GM12874 (cell line): ENCODE measurements around the gene ZFHX3.

Source experiments
- TF ChIP-seq, protein P1 (sequence below): IDR thresholded peaks from 2 replicates; pipeline ENCODE4 v1.5.1; 2011; ENCODE audit warnings: low read depth, mild to moderate bottlenecking, control low read depth, low read length, moderate library complexity; ENCODE audit not compliant: insufficient read depth

The ZFHX3 gene

DNA sequence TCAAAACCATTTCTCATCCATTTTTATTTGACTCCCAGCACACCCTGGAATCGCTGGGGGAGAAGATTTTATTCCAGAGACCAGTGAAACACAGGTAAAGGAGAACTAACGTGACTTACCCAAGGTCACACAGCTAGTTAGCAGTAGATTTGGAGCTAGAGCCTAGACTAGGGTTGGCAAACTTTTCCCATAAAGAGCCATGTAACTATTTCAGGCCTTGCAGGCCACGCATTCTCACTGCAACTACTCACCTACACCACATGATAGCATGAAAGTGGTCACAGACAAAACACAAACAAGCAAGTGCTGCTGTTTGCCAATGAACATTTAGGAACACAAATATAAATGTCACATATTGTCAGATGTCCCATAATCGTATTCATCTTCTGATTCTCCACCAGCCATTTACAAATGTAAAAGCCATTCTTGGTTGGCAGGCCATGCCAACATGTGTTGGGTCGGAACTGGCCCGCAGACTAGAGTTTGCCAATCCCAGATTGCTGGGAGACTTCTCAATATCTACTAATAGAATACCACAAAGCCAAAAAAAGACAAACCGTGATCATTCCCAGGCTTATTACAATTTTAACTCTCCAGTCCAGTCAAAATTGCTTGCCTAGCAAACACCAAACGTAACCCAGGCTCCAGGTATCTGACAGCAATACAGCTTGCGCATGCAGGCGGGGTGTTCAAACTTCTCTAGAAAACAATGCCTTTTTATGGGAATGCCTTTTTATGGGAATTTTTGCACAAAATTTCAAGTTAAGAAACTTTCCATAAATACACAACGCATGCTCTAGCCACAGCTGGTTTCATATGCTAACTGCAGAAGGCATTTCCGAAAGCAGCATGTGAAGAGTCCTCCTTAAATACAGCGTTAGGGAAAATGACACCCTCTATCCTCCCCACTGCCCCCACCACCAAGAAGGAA lies 20.9 kb downstream of the ZFHX3 start:
- TF ChIP-seq, protein P1, sequence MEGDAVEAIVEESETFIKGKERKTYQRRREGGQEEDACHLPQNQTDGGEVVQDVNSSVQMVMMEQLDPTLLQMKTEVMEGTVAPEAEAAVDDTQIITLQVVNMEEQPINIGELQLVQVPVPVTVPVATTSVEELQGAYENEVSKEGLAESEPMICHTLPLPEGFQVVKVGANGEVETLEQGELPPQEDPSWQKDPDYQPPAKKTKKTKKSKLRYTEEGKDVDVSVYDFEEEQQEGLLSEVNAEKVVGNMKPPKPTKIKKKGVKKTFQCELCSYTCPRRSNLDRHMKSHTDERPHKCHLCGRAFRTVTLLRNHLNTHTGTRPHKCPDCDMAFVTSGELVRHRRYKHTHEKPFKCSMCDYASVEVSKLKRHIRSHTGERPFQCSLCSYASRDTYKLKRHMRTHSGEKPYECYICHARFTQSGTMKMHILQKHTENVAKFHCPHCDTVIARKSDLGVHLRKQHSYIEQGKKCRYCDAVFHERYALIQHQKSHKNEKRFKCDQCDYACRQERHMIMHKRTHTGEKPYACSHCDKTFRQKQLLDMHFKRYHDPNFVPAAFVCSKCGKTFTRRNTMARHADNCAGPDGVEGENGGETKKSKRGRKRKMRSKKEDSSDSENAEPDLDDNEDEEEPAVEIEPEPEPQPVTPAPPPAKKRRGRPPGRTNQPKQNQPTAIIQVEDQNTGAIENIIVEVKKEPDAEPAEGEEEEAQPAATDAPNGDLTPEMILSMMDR, result no peak

DNA sequence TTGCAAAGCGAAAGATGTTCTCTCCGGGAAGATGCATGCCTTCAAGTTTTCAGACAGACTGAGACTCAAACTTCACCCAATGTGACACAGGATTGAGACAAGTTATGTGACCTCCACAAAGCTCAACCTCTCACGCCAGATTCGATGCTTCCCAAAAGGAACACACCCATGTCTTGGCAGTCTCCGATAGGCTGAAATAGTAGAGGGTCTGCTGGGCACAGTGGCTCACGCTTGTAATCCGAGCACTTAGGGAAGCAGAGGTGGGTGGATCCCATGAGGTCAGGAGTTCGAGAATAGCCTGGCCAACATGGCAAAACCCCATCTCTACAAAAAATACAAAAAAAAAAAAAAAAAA lies 22.1 kb downstream of the ZFHX3 start:
- TF ChIP-seq, protein P1, result no peak

DNA sequence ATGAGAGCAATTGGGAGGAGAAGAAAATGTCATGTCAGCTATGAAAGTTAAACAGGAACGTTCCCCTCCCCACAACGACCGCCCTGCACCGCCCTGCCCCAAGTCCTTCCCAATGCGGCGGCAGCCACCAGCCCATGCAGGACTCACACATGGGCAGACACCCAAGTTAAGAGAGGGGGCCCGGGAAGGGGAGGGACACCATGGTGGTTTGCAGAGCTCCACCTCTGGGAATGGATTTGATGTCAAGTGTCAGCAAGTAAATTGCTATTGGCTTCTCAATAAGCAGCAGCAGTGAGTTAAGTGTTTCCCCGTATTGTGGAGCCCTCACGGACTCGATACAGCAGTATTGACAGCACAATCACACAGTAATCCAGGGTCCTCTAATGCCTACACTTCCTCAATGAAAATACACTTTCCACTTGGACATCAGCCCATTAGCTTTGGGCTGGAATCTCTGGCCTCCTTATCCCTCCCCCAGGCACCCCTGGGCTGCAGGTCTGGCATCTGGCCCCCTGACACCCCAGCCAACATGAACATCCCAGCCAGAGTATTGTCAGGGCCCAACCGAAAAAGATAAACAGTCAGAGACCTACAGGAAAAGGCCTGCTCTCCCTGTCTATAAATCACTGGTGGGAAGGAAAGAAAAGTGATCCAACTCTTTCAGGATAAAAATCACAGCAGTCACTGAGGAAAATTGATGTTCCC lies 22.6 kb downstream of the ZFHX3 start:
- TF ChIP-seq, protein P1, result no peak

DNA sequence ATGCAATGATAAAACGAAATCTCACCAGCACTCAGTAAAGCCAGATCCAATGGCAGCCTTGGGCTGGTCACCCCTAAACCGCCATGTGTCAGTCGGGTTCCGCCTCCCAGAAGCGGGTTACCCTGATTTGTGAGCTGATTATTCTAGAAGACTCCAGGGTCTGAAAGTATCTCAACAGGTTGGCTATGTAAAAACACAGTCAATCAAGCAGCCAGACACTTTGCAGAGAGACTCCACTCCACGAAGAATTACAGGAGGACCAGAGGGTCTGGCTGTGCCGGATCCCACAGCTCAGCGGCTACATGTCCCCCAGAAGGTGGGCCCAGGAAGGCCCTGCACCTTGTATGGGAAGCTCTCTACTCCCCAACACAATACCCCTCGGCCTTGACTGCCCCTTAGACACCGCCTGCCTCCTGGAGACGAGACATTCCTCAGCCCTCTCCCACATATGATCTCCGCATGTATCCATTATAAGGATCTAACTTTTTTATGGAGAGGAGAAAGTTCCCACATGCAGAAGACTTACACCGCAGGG lies 23.3 kb downstream of the ZFHX3 start:
- TF ChIP-seq, protein P1, result no peak

DNA sequence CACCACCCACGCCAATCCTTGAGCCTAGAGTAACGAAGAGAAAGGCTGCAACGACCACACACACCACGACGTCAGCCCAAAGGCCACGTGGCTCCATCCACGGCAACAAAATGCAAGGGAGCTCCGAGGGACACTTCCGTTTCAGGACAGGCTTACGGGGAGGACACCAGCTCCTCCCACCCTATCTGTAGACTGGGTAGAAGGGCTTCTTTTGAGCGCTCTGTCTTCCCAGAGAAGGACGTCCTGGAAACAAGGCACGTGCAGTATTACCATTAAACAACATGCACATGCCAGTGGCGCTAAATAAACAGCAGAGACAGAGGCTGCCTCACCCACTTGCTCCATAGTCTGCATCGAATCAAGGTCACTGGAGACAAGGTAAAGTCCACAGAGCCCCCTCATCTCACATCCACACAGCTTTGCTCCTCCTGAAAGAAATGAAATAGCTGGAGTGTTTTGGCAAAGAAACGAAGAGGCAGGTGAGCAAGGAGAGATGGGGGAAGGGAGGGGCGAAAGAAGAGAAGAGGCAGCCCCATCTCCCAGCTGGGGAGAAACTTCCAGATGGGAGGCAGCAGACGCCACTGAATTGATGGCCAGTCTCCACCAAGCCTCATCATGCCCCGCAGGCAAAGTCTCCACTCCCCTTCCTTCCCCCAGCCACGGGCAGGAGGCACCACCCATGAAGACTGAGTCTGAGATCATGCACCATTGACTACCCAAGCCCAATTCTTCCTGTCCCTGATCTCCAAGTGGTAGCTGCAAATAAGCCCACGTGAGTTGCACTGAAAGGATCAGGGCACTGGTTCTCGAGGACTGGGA lies 24.0 kb downstream of the ZFHX3 start:
- TF ChIP-seq, protein P1, result no peak

DNA sequence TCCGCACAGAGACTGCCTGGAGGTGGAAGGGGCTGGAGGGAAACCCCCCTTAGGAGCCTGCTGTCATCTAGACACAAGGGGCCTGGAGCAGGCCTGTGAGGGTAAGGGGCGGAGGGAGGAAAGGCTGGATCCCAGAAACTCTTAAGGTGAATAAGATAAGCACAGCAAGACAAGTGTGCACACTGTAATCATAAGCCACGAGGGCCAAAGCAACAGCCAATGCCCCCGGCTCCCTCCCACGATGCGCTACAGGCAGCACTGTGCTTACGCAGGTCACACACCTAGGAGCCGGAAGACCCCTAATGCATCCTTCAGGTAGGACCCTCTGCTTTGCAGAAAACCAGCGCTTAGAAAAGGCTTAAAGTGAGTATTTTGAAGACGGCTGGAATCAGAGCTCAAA lies 24.6 kb downstream of the ZFHX3 start:
- TF ChIP-seq, protein P1, result no peak
